H1 (cell line): Measurements from ENCODE around the gene PFDN6. TPM values are rescaled to one million over a fixed set of nuclear protein-coding genes. Genes with fewer than 3 reads are reported as not detected.
A peak's percentile ranks its signal among the peaks of the same experiment; 100 is the strongest.

Source experiments
- CTCF ChIA-PET: fragments of 300-600 bp; sonication (Branson Sonifier 250); formaldehyde crosslinking; loops from one replicate; lab custom pipeline; 2021; ENCODE audit not compliant: partially characterized antibody; lab: Charles Lee
- POLR2A ChIA-PET: fragments of 300-600 bp; sonication (Branson Sonifier 250); formaldehyde crosslinking; loops from one replicate; lab custom pipeline; 2021; ENCODE audit warnings: inconsistent platforms; ENCODE audit not compliant: partially characterized antibody; lab: Charles Lee
- DNase-seq, 2 experiments: peaks; one replicate each; pipeline versions ENCODE4 v3.0.0 to v3.0.0-alpha.2; 2010 to 2022; ENCODE audit warnings: low spot score in 2 of 2, low read depth in 1 of 2, mixed read lengths in 1 of 2
- FAIRE-seq: peaks from 2 replicates; lab custom pipeline; 2011; peaks lifted over from hg19 to GRCh38; lab: Jason Lieb, UNC
- H2AFZ ChIP-seq: 2 replicates; pipeline ENCODE4 v1.8.1; 2012; ENCODE audit warnings: low read length, inconsistent platforms
- H2AK5ac ChIP-seq: 2 replicates; pipeline ENCODE4 v1.6.1; 2013; ENCODE audit warnings: low read depth, low read length
- H2BK120ac ChIP-seq: replicated peaks from 2 replicates; pipeline ENCODE3; 2013; ENCODE audit warnings: low read depth, low read length, inconsistent platforms
- H2BK12ac ChIP-seq: 2 replicates; pipeline ENCODE4 v1.6.1; 2013; ENCODE audit warnings: low read depth, low read length
- H2BK15ac ChIP-seq: 2 replicates; pipeline ENCODE4 v1.6.1; 2013; ENCODE audit warnings: low read length
- H2BK20ac ChIP-seq: 2 replicates; pipeline ENCODE4 v1.6.1; 2013; ENCODE audit warnings: low read length
- H2BK5ac ChIP-seq: 2 replicates; pipeline ENCODE4 v1.6.1; 2013; ENCODE audit warnings: low read depth, low read length
- H3K14ac ChIP-seq: 2 replicates; pipeline ENCODE4 v1.6.1; 2013; ENCODE audit warnings: inconsistent platforms; ENCODE audit not compliant: insufficient read length
- H3K18ac ChIP-seq: 2 replicates; pipeline ENCODE4 v1.6.1; 2013; ENCODE audit warnings: low read length; ENCODE audit errors: extremely low read depth
- H3K23ac ChIP-seq: 2 replicates; pipeline ENCODE4 v1.6.1; 2013; ENCODE audit warnings: inconsistent platforms; ENCODE audit not compliant: insufficient read length
- H3K23me2 ChIP-seq: 2 replicates; pipeline ENCODE4 v1.6.1; 2013; ENCODE audit warnings: low read depth, low read length
- H3K27ac ChIP-seq: 2 replicates; pipeline ENCODE4 v1.6.1; 2011; ENCODE audit warnings: low read depth, low read length, inconsistent platforms
- H3K27me3 ChIP-seq, 4 experiments: replicated peaks in 1 of 4; 1 replicate in 1 of 4; 2 replicates in 3 of 4; pipeline versions ENCODE4 v1.6.1 to v1.8.1; 2011 to 2013; ENCODE audit warnings: low read length in 3 of 4, mild to moderate bottlenecking in 3 of 4, inconsistent platforms in 2 of 4, mixed read lengths in 2 of 4, moderate library complexity in 1 of 4; ENCODE audit not compliant: control insufficient read depth in 3 of 4, insufficient read depth in 3 of 4; ENCODE audit errors: extremely low read depth in 1 of 4
- H3K36me3 ChIP-seq, 4 experiments: 2 replicates each; pipeline versions ENCODE4 v1.6.1 to v1.8.1; 2011 to 2013; ENCODE audit warnings: mild to moderate bottlenecking in 4 of 4, low read length in 3 of 4, moderate library complexity in 2 of 4, control low read depth in 1 of 4, inconsistent platforms in 1 of 4; ENCODE audit not compliant: insufficient read depth in 4 of 4, control insufficient read depth in 2 of 4
- H3K4ac ChIP-seq: replicated peaks from 2 replicates; pipeline ENCODE3; 2013; ENCODE audit warnings: low read length, low read depth, mixed read lengths, inconsistent platforms; ENCODE audit not compliant: insufficient read length
- H3K4me1 ChIP-seq, 4 experiments: replicated peaks in 1 of 4; 1 replicate in 1 of 4; 2 replicates in 3 of 4; pipeline versions ENCODE4 v1.6.1 to v1.8.1; 2011 to 2013; ENCODE audit warnings: low read length in 3 of 4, inconsistent platforms in 2 of 4, mixed read lengths in 1 of 4; ENCODE audit not compliant: insufficient read depth in 4 of 4, control insufficient read depth in 3 of 4
- H3K4me2 ChIP-seq, 2 experiments: 2 replicates each; pipeline versions ENCODE4 v1.6.1 to v1.8.1; 2011 to 2013; ENCODE audit warnings: low read depth in 2 of 2, low read length in 2 of 2, control low read depth in 1 of 2, inconsistent platforms in 1 of 2, mild to moderate bottlenecking in 1 of 2; ENCODE audit not compliant: insufficient read depth in 1 of 2
- H3K4me3 ChIP-seq, 4 experiments: fragments of 200-600, 300-600 bp in 1 of 4; sonication (generic), shearing (Covaris generic), sonication (Bioruptor Twin) in 1 of 4; 2 replicates each; pipeline versions ENCODE4 v1.5.1 to v1.8.1; 2011 to 2016; ENCODE audit warnings: low read length in 4 of 4, low read depth in 3 of 4, control low read depth in 2 of 4, inconsistent platforms in 2 of 4, mild to moderate bottlenecking in 2 of 4, mixed read lengths in 1 of 4, moderate library complexity in 1 of 4; ENCODE audit not compliant: insufficient read depth in 2 of 4; ENCODE audit errors: extremely low read depth in 1 of 4
- H3K56ac ChIP-seq: replicated peaks from 2 replicates; pipeline ENCODE3; 2013; ENCODE audit warnings: low read depth, mild to moderate bottlenecking, mixed read lengths, low read length, inconsistent platforms; ENCODE audit not compliant: insufficient read length
- H3K79me1 ChIP-seq: 2 replicates; pipeline ENCODE4 v1.6.1; 2013; ENCODE audit warnings: low read depth, low read length, control low read depth
- H3K79me2 ChIP-seq, 2 experiments: 2 replicates each; pipeline versions ENCODE4 v1.6.1 to v1.8.1; 2012 to 2013; ENCODE audit warnings: low read length in 2 of 2, mild to moderate bottlenecking in 2 of 2, inconsistent platforms in 1 of 2; ENCODE audit not compliant: insufficient read depth in 2 of 2, control insufficient read depth in 1 of 2
- H3K9ac ChIP-seq, 4 experiments: replicated peaks in 1 of 4; 1 replicate in 1 of 4; 2 replicates in 3 of 4; pipeline versions ENCODE4 v1.6.1 to v1.8.1; 2011 to 2013; ENCODE audit warnings: low read depth in 3 of 4, low read length in 3 of 4, control low read depth in 2 of 4, mild to moderate bottlenecking in 2 of 4, moderate library complexity in 2 of 4, inconsistent platforms in 1 of 4; ENCODE audit errors: extremely low read depth in 1 of 4
- H3K9me3 ChIP-seq, 2 experiments: 2 replicates each; pipeline versions ENCODE4 v1.6.1 to v1.8.1; 2012 to 2013; ENCODE audit warnings: mild to moderate bottlenecking in 2 of 2, moderate library complexity in 2 of 2, control low read depth in 1 of 2, inconsistent platforms in 1 of 2, low read depth in 1 of 2, low read length in 1 of 2, mixed read lengths in 1 of 2; ENCODE audit not compliant: insufficient read depth in 2 of 2
- H4K20me1 ChIP-seq, 2 experiments: replicated peaks in 1 of 2; 2 replicates each; pipeline versions ENCODE3 to v1.8.1; 2011 to 2013; ENCODE audit warnings: inconsistent platforms in 2 of 2, low read length in 2 of 2, mild to moderate bottlenecking in 1 of 2; ENCODE audit not compliant: insufficient read depth in 2 of 2, control insufficient read depth in 1 of 2
- H4K5ac ChIP-seq: 2 replicates; pipeline ENCODE4 v1.6.1; 2013; ENCODE audit warnings: low read length, low read depth, mixed read lengths, inconsistent platforms; ENCODE audit not compliant: insufficient read length
- H4K8ac ChIP-seq: 2 replicates; pipeline ENCODE4 v1.8.0; 2013; ENCODE audit warnings: mild to moderate bottlenecking, moderate library complexity, low read length, inconsistent platforms; ENCODE audit not compliant: insufficient read depth; ENCODE audit errors: extremely low read depth
- H4K91ac ChIP-seq: replicated peaks from 2 replicates; pipeline ENCODE3; 2013; ENCODE audit warnings: low read length, mixed read lengths, inconsistent platforms; ENCODE audit not compliant: insufficient read length
- BACH1 ChIP-seq: IDR thresholded peaks from 2 replicates; pipeline ENCODE4 v1.6.1; 2012; ENCODE audit warnings: low read length, improper control_type of control experiment
- CBX5 ChIP-seq: fragments of 300-800, 300-1000 bp; sonication (generic); IDR thresholded peaks from 2 replicates; pipeline ENCODE4 v1.7.1; 2016; ENCODE audit warnings: antibody characterized with exemption, low read length, low read depth
- CHD1 ChIP-seq: IDR thresholded peaks from 2 replicates; pipeline ENCODE4 v1.6.1; 2012; ENCODE audit warnings: low read depth, low read length, improper control_type of control experiment
- GTF2F1 ChIP-seq: IDR thresholded peaks from 2 replicates; pipeline ENCODE4 v1.6.1; 2012; ENCODE audit warnings: low read depth, low read length, improper control_type of control experiment, borderline replicate concordance
- JUN ChIP-seq: IDR thresholded peaks from 2 replicates; pipeline ENCODE4 v1.6.1; 2011; ENCODE audit warnings: low read depth, mild to moderate bottlenecking, improper control_type of control experiment, low read length
- NRF1 ChIP-seq: IDR thresholded peaks from 2 replicates; pipeline ENCODE4 v1.6.1; 2011; ENCODE audit warnings: mild to moderate bottlenecking, low read depth, low read length, improper control_type of control experiment
- SP2 ChIP-seq: IDR thresholded peaks from 2 replicates; pipeline ENCODE4 v1.6.1; 2012; ENCODE audit warnings: mild to moderate bottlenecking, low read length, inconsistent platforms
- ZNF274 ChIP-seq: IDR thresholded peaks from 2 replicates; pipeline ENCODE4 v1.7.0; 2012; ENCODE audit warnings: low read length, borderline replicate concordance; ENCODE audit errors: extremely low read depth
- WGBS, 2 experiments: shearing (Covaris generic) in 1 of 2; methylation state at CpG; one replicate each; pipeline versions ENCODE4 v1.1.6 to v1.1.7; 2013 to 2015; ENCODE audit warnings: low lambda C conversion rate in 2 of 2, mixed read lengths in 2 of 2, inconsistent platforms in 1 of 2, low coverage in 1 of 2, missing lambda C conversion rate in 1 of 2; ENCODE audit not compliant: insufficient replicate concordance in 2 of 2, insufficient coverage in 1 of 2, insufficient read length in 1 of 2; ENCODE audit errors: extremely low coverage in 1 of 2, missing lambda C conversion rate in 1 of 2; 5-methylcytosine and 5-hydroxymethylcytosine counted together
- polyA plus RNA-seq, 7 experiments: library from polyadenylated mRNA; depleted of rRNA in 3 of 7; stranded (reverse) in 5 of 7; unstranded in 2 of 7; fragments of >200 nt in 5 of 7; fragments of 200-250 nt in 2 of 7; gene quantifications; 1 replicate in 5 of 7; 2 replicates in 1 of 7; 4 replicates in 1 of 7; pipeline versions ENCODE4 v1.2.1 to v1.2.3, GENCODE V29; 2011 to 2013; ENCODE audit warnings: missing spikeins in 2 of 7, mixed read lengths in 2 of 7
- total RNA-seq: library from RNA; stranded (reverse); fragmentation: NEBNext Ultra II Directional; extraction: Animal tissue kit (Norgen Biotek cat#: 25700); gene quantifications from 2 replicates; pipeline ENCODE4 v1.2.1, GENCODE V29; 2021

Gene PFDN6
- total and polyA plus RNA-seq, 2 of the 8 experiments (the other 6 are each of a cell fraction or from before 2014, with no cell fraction given), result 32.0 to 95.7 TPM

DNA sequence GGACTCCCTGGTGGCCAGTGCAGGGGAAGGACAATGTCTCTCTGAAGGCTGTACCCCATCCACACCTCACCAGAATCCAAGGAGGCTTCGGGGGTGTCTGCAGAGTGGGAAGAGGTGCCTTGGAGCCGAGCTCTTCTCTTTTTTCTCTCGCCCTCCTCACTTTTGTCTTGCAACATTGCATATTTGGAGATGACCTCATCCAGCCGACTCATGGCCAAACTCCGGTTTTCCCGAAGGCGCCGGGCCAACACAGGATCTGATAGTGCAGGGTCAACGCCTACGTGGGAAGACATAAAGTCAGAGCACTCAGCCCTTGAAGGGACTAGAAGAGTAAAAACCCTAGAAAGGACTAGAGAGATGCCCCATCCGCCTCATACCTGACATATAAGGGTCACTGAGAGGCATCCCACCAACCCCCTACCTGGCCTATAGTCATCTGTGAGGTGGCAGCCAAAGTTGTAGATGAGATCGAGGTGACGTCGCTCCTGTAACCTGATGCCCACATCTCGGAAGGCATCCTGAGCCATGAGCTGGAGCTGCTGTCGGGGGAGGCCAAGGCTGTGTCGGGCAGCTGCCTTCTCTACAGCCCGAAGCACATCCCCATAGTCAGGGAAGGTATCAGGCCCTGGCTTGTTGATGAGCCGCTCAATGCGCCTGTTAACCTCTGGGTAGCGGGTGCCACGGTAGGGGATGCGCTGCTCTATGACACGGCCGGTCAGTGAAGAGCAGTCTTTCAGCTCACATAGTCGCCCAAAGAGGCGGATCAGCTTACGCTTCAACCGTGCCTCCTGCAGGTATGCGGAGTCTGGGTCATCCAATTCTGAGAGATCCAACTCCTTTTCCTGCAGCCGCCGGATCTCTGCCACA lies 31.1 kb downstream of the PFDN6 start:
- Histone ChIP-seq H2BK12ac (no peak overlapping the region), H4K20me1 (peaks cover 2 to 5% of the 10 kb centered on the region in 2 experiments), H4K8ac (no peak overlapping the region), H3K27ac (peak overlapping the region; percentile 36), H2BK120ac (no peak overlapping the region), H4K91ac (no peak overlapping the region), H2BK20ac (no peak overlapping the region), H2AK5ac (no peak overlapping the region; the same call in 1 of the 2 replicates), H3K9me3 (no peaks in the 10 kb centered on the region; a peak in 1 of 4 replicates), H3K79me1 (peaks cover 7% of the 10 kb centered on the region; the same call in 1 of the 2 replicates), H3K23me2 (peaks cover 18% of the 10 kb centered on the region), H4K5ac (no peak overlapping the region), H3K9ac (peak overlapping the region in 2 of 4 experiments; percentile 9 to 23; a peak in 3 of 7 replicates), H3K79me2 (peaks cover 0 to 32% of the 10 kb centered on the region in 2 experiments; a peak in 3 of 4 replicates), H3K4me1 (peaks cover 0 to 28% (median 19%) of the 10 kb centered on the region in 4 experiments; a peak in 6 of 7 replicates), H3K27me3 (no peaks in the 10 kb centered on the region), H3K14ac (no peak overlapping the region), H3K4ac (no peak overlapping the region), H3K18ac (no peak overlapping the region), H3K23ac (no peak overlapping the region), H2BK5ac (peak overlapping the region; percentile 18; the same call in 1 of the 2 replicates), H2BK15ac (no peak overlapping the region), H2AFZ (no peak overlapping the region), H3K4me2 (peak overlapping the region; percentile 49 to 62), H3K36me3 (peaks cover 10 to 31% (median 21%) of the 10 kb centered on the region in 4 experiments; a peak in 7 of 8 replicates), H3K56ac (no peak overlapping the region), H3K4me3 (peak overlapping the region in 3 of 4 experiments; percentile 4 to 98 (median 76); a peak in 2 of 8 replicates)
- no peak for DNase-seq
- POLR2A ChIA-PET, result interaction anchor here (0.8 to 1.3 kb wide), 8 partner anchors 8 to 111 kb away, joined by 3 to 5 read pairs (median 4); partner anchors contain the start of gene RGL2
- CTCF ChIA-PET, result interaction anchor here (0.7 to 1.3 kb wide), 6 partner anchors 10 to 105 kb away, joined by 3 to 7 read pairs (median 3); partner anchors contain the start of gene B3GALT4
- no peak for FAIRE-seq
- WGBS, 2 experiments, result 89% methylated on average over 32 of the region's 32 CpGs; no CpG with 5 or more reads in 1 of the 2 experiments
- TF ChIP-seq JUN (no peak), BACH1 (no peak), ZNF274 (no peak), SP2 (no peak), NRF1 (no peak), CBX5 (no peak), GTF2F1 (no peak), CHD1 (no peak)
